OCI-LY7 (cell line): ENCODE results near the gene ARHGEF16. TPM values are rescaled to one million over a fixed set of nuclear protein-coding genes. Genes with fewer than 3 reads are reported as not detected.

ENCODE experiments used
- BruUV-seq: library from RNA; stranded (reverse); fragments of 400-500 nt; replicated peaks from 2 replicates; lab custom pipeline; 2021; lab: Mats Ljungman, UMichigan
- CTCF ChIA-PET: fragments of 300-600 bp; sonication (Branson Sonifier 250); formaldehyde crosslinking; loops from one replicate; lab custom pipeline; 2022; ENCODE audit warnings: antibody characterized with exemption; ENCODE audit not compliant: unreplicated experiment; lab: Charles Lee
- POLR2A ChIA-PET: fragments of 300-600 bp; sonication (Branson Sonifier 250); formaldehyde crosslinking; loops from one replicate; lab custom pipeline; 2022; ENCODE audit warnings: antibody characterized with exemption; lab: Charles Lee
- DNase-seq: peaks from one replicate; pipeline ENCODE4 v3.0.0-alpha.2; 2015; ENCODE audit warnings: low spot score
- H2AFZ ChIP-seq: fragments of 200-600 bp; sonication (generic), shearing (Covaris generic); 2 replicates; pipeline ENCODE4 v1.6.1; 2014; ENCODE audit warnings: mild to moderate bottlenecking, antibody characterized with exemption, low read length, moderate library complexity
- H3K27ac ChIP-seq: fragments of 200-600 bp; sonication (generic); 2 replicates; pipeline ENCODE4 v1.5.1; 2014; ENCODE audit warnings: mixed run types, low read depth, mild to moderate bottlenecking, moderate library complexity, low read length, inconsistent platforms; ENCODE audit not compliant: poor library complexity, severe bottlenecking
- H3K36me3 ChIP-seq: fragments of 200-600 bp; sonication (generic); 2 replicates; pipeline ENCODE4 v1.6.1; 2014; ENCODE audit warnings: mild to moderate bottlenecking, antibody characterized with exemption, low read length, moderate library complexity, mixed read lengths; ENCODE audit not compliant: insufficient read depth
- H3K4me1 ChIP-seq: fragments of 200-600 bp; sonication (generic); 2 replicates; pipeline ENCODE4 v1.5.1; 2014; ENCODE audit warnings: mild to moderate bottlenecking, low read length; ENCODE audit not compliant: insufficient read depth, poor library complexity, severe bottlenecking
- H3K4me2 ChIP-seq: fragments of 200-600 bp; sonication (generic); 2 replicates; pipeline ENCODE4 v1.6.1; 2014; ENCODE audit warnings: mild to moderate bottlenecking, low read length
- H3K4me3 ChIP-seq: fragments of 200-600 bp; sonication (generic); 2 replicates; pipeline ENCODE4 v1.5.1; 2014; ENCODE audit warnings: mild to moderate bottlenecking, low read depth, low read length; ENCODE audit not compliant: poor library complexity, severe bottlenecking
- H3K79me2 ChIP-seq: fragments of 200-600 bp; sonication (generic); 2 replicates; pipeline ENCODE4 v1.6.1; 2016; ENCODE audit warnings: low read depth, mild to moderate bottlenecking, low read length, moderate library complexity, mixed read lengths; ENCODE audit not compliant: insufficient read depth
- H3K9me2 ChIP-seq: fragments of 200-600 bp; sonication (generic); 2 replicates; pipeline ENCODE4 v1.6.1; 2016; ENCODE audit warnings: mild to moderate bottlenecking, low read length, mixed read lengths; ENCODE audit not compliant: insufficient read depth
- H3K9me3 ChIP-seq: fragments of 200-600 bp; sonication (generic); 2 replicates; pipeline ENCODE4 v1.6.1; 2014; ENCODE audit warnings: mild to moderate bottlenecking, mixed run types, low read length, mixed read lengths
- H4K20me1 ChIP-seq: fragments of 200-600 bp; sonication (generic); 2 replicates; pipeline ENCODE4 v1.6.1; 2014; ENCODE audit warnings: mild to moderate bottlenecking, antibody characterized with exemption, low read length, moderate library complexity, mixed read lengths; ENCODE audit not compliant: insufficient read depth
- CTCF ChIP-seq: fragments of 200-600 bp; sonication (generic); conservative IDR thresholded peaks from 2 replicates; pipeline ENCODE4 v1.5.1; 2014; ENCODE audit warnings: mild to moderate bottlenecking, antibody characterized with exemption, low read length, moderate library complexity, mixed read lengths
- EZH2phosphoT487 ChIP-seq: fragments of 200-600 bp; sonication (generic); IDR thresholded peaks from 2 replicates; pipeline ENCODE4 v1.6.1; 2018; ENCODE audit warnings: low read depth, borderline replicate concordance, mild to moderate bottlenecking, mixed run types, antibody characterized with exemption, low read length, moderate library complexity, mixed read lengths
- intact Hi-C: fragments of 100-400 bp; cut with micrococcal nuclease; formaldehyde crosslinking; loops from one replicate; pipeline ENCODE4 v1.10.0; 2022; ENCODE audit not compliant: unreplicated experiment
- total RNA-seq, 2 experiments: library from RNA; depleted of rRNA in 1 of 2; stranded (reverse); fragments of >200 nt in 1 of 2; shearing (Covaris generic) in 1 of 2; gene quantifications; 2 replicates each; pipeline ENCODE4 v1.2.3, GENCODE V29; 2014 to 2022

The ARHGEF16 gene
- total RNA-seq, 2 experiments from 2014 or later = not detected

- intact Hi-C loops = no loop called here
- no TSS peak for BruUV-seq
- ChIA-PET POLR2A (no interaction called here), CTCF (no interaction called here)
- H3K4me1 ChIP-seq = no peaks in the 10 kb centered on the region
- no peaks in the 10 kb centered on the region for H3K79me2 ChIP-seq
- H3K36me3 ChIP-seq = no peaks in the 10 kb centered on the region
- no peaks in the 10 kb centered on the region for H3K9me2 ChIP-seq
- no peak overlapping the region for H3K4me3 ChIP-seq
- TF ChIP-seq EZH2phosphoT487 (no peak), CTCF (no peak)
- no peak overlapping the region for H3K4me2 ChIP-seq
- H2AFZ ChIP-seq = no peak overlapping the region
- DNase-seq = no peak
- H3K9me3 ChIP-seq = no peaks in the 10 kb centered on the region
- no peak overlapping the region for H3K27ac ChIP-seq
- H4K20me1 ChIP-seq = no peaks in the 10 kb centered on the region
Observed at GRCh38 chr1:3444298-3444697, 10.2 kb upstream of the ARHGEF16 start.

- no TSS peak for BruUV-seq
- ChIA-PET POLR2A (no interaction called here), CTCF (no interaction called here)
- Histone ChIP-seq H2AFZ (no peak overlapping the region), H3K4me1 (no peaks in the 10 kb centered on the region), H3K79me2 (no peaks in the 10 kb centered on the region), H3K4me2 (no peak overlapping the region), H3K9me2 (no peaks in the 10 kb centered on the region), H3K9me3 (no peaks in the 10 kb centered on the region), H3K36me3 (no peaks in the 10 kb centered on the region), H4K20me1 (no peaks in the 10 kb centered on the region), H3K27ac (no peak overlapping the region), H3K4me3 (no peak overlapping the region)
- intact Hi-C loops = no loop called here
- no peak for DNase-seq
- TF ChIP-seq CTCF (no peak), EZH2phosphoT487 (no peak)
Observed at GRCh38 chr1:3444736-3445135, 9.7 kb upstream of the ARHGEF16 start.

GRCh38 chr1:3450202-3450863 is 4.1 kb upstream of the ARHGEF16 start:
- no TSS peak for BruUV-seq
- TF ChIP-seq EZH2phosphoT487 = no peak
- no peak overlapping the region for H3K27ac ChIP-seq
- no peak overlapping the region for H2AFZ ChIP-seq
- intact Hi-C loops = no loop called here
- no peaks in the 10 kb centered on the region for H3K9me2 ChIP-seq
- ChIA-PET POLR2A (no interaction called here), CTCF (no interaction called here)
- no peak overlapping the region for H3K4me2 ChIP-seq
- H3K4me1 ChIP-seq = no peaks in the 10 kb centered on the region
- no peaks in the 10 kb centered on the region for H3K36me3 ChIP-seq
- H3K9me3 ChIP-seq = no peaks in the 10 kb centered on the region
- H3K4me3 ChIP-seq = no peak overlapping the region
- no peak for DNase-seq
- H4K20me1 ChIP-seq = no peaks in the 10 kb centered on the region; the same call in 1 of the 2 replicates
- no peaks in the 10 kb centered on the region for H3K79me2 ChIP-seq
